Measurements from ENCODE around the gene TMEM63C.

TMEM63C gene

DNA sequence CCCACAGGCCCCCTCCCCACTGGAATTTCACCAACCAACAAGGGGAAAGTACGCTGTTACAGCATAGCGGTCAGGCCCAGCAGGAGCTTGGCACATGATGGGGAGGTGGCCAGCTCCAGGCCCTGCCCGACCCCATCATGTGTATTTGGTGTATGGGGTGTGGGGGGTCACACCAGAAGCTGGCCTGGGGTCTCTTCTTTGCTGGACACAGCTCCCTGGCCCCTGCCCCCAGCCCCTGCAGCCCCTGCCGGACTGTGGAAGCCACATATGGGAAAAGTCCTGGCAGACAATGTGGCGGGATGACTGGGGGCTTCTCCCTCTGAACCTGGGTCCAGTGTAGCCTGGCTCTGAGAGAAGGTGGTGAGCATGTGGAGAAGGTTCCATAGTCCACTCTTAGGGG, 77.0 kb downstream of the TMEM63C start:
- TF ChIP-seq, protein P1, sequence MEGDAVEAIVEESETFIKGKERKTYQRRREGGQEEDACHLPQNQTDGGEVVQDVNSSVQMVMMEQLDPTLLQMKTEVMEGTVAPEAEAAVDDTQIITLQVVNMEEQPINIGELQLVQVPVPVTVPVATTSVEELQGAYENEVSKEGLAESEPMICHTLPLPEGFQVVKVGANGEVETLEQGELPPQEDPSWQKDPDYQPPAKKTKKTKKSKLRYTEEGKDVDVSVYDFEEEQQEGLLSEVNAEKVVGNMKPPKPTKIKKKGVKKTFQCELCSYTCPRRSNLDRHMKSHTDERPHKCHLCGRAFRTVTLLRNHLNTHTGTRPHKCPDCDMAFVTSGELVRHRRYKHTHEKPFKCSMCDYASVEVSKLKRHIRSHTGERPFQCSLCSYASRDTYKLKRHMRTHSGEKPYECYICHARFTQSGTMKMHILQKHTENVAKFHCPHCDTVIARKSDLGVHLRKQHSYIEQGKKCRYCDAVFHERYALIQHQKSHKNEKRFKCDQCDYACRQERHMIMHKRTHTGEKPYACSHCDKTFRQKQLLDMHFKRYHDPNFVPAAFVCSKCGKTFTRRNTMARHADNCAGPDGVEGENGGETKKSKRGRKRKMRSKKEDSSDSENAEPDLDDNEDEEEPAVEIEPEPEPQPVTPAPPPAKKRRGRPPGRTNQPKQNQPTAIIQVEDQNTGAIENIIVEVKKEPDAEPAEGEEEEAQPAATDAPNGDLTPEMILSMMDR (IDR thresholded peaks at IDR 0.05; ENCODE audit: low read depth, low read length, missing control alignments): no peak

DNA sequence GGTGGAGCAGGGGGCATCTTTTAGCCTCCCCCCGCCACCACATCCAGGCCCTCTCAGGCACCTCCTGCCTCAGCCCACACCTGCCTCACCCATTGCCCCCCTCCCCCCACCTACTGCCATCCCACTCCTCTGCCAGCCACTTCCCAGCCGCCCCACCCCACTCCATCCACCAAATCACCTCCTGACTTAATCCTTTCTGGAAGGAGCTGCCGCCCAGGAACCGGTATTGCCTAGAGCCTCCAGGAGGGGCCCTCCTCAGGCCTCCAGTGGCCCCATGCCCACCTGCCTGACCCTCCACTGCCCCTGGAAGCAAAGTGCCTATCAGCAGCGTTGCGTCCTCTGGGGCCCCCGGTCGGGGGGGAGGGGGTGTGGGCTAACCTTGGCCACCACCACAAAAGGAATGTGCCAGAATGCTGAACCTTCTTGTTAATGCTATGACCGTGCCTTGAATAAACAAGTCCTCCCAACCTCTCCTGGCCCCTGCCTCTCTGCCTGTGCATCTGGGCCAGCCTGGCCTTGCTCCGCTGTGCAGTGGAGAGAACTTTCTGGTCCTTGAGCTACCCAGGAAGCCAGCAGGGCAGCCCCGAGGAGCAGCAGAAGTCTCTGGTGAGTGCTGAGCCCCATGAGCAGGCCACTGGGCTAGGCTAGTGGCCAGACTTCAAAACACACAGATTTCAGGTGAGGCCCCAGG, 77.6 kb downstream of the TMEM63C start:
- DNase-seq (ENCODE audit: extremely low read depth, low read depth): no peak
- no peak overlapping the region for H3K4me3 ChIP-seq (replicated peaks; ENCODE audit: low read depth, low read length)
- TF ChIP-seq, protein P1 (IDR thresholded peaks at IDR 0.05; ENCODE audit: low read depth, low read length, missing control alignments): no peak

More for the DNA sequence above, 77.0 kb downstream of the TMEM63C start:
- no peak overlapping the region for H3K4me3 ChIP-seq (replicated peaks; ENCODE audit: low read depth, low read length)
- no peak for DNase-seq (ENCODE audit: extremely low read depth, low read depth)

DNA sequence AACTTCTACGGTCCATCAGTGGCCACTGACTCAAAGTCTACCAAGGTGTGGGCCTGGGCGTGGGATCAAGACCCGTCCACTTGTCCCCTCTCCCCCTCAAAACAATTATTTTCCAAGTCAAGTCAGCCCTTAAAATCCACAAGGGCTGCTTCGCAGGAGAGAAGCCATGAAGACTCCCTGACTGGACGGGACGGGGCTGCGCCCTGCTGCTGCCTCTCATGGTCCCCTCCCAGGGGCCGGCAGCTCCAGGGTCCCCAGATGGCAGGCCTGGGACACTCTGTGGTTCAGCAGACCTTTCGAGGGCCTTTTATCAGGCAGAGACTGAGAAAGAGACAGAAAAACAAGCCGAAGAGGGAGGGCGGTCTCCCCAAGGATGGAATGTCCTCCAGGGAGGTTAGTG, 78.6 kb downstream of the TMEM63C start:
- TF ChIP-seq, protein P1 (IDR thresholded peaks at IDR 0.05; ENCODE audit: low read depth, low read length, missing control alignments): no peak
- DNase-seq (ENCODE audit: extremely low read depth, low read depth): no peak
- no peak overlapping the region for H3K4me3 ChIP-seq (replicated peaks; ENCODE audit: low read depth, low read length)

DNA sequence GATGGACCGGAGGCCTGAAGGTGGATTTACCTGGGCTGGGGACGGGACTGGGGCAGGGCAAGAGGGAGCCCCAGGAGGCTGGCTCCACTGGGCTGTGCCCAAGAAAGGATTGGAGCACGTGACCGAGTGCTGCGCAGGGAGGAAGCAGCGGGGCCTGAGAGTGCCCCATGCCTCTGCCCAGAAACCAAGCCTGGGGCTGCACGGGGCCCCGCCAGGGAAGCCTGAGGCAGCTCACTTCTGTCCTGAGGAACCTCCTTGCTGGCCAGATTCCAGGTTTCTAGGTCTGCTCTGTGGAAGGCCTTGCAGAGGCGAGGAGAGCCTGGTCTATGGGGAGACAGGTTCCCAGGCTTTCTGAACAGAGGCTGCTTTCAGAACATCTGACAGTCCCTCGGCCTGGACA, 79.0 kb downstream of the TMEM63C start:
- no peak for DNase-seq (ENCODE audit: extremely low read depth, low read depth)
- no peak overlapping the region for H3K4me3 ChIP-seq (replicated peaks; ENCODE audit: low read depth, low read length)
- TF ChIP-seq, protein P1 (IDR thresholded peaks at IDR 0.05; ENCODE audit: low read depth, low read length, missing control alignments): no peak

DNA sequence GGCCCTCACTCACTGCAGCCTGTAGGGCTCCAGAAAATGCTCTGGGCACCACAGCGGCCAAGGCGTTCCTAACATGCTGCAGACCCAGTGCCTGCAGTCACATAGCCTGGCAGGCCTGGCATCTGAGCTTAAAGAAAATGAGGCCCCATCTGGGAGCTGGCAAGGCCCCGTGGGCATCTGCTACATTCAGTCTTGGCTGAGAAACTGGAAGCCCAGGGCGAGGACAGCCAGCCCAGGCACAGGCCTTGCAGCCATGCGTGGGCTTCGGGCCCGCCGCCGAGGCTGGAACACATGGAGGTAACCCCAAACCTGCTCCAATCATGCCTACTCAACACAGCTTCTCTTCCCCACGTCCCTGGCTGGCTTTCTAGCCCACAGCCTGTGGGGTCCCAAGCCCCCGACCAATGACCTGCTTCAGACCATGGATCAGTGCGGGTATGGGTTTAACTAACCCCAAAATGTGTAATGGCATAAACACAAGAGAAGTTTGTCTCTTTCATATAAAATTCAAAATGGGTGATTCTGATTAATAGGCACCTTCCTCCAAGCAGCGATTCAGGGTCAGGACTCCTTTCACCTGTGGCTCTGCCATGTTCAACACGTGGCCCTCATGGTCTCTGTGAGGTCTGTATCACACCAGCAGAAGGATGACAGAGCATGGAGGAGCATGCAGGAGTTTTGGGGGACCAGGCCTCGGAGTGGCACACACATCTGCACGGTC, 83.0 kb downstream of the TMEM63C start:
- no peak overlapping the region for H3K4me3 ChIP-seq (replicated peaks; ENCODE audit: low read depth, low read length)
- no peak for DNase-seq (ENCODE audit: extremely low read depth, low read depth)
- TF ChIP-seq, protein P1 (IDR thresholded peaks at IDR 0.05; ENCODE audit: low read depth, low read length, missing control alignments): no peak

DNA sequence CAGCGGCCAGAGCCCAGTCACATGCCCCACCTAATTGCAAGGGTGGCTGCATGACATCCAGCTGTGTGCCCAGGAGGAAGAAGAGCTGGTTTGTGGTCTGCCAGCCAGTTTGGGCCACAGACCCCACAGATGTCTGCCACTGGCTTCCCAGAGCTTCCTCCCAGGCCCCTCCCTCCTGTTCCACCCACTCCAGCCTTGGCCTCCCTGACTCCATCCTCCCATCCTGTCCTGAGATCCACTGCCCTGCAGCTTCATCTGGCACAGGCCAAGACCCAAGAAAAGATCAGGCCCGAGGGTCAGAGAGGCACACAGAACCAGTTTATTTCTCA, 83.6 kb downstream of the TMEM63C start:
- DNase-seq (ENCODE audit: extremely low read depth, low read depth): no peak
- no peak overlapping the region for H3K4me3 ChIP-seq (replicated peaks; ENCODE audit: low read depth, low read length)
- TF ChIP-seq, protein P1 (IDR thresholded peaks at IDR 0.05; ENCODE audit: low read depth, low read length, missing control alignments): no peak

Data from HFF-Myc (cell line).